HEK293T (cell line): Measurements from ENCODE around the gene PTPRG.

Experiments
- FOXK2 ChIP-seq: fragments of 450-650 bp; IDR thresholded peaks from 2 replicates; pipeline ENCODE4 v1.6.1; 2016; ENCODE audit warnings: mild to moderate bottlenecking
- TARDBP ChIP-seq: fragments of 450-650 bp; IDR thresholded peaks from 2 replicates; pipeline ENCODE4 v1.6.1; 2016

- TF ChIP-seq TARDBP = no peak
- no peak for TF ChIP-seq FOXK2
These were observed 405.6 kb downstream of the PTPRG start for GRCh38 chr3:61967019-61967418.
